GM12875 (cell line): Measurements from ENCODE around the gene SEC14L5.
"Not testable (repeated sequence)": the region's sequence is repeated elsewhere in the genome, so short reads cannot be mapped to it uniquely, and the experiment has no call there.

Experiments
- H3K4me3 ChIP-seq: one replicate; pipeline ENCODE4 v1.5.1; 2011; ENCODE audit warnings: low read depth, low read length, control low read depth
- TF ChIP-seq, protein P1 (sequence below): IDR thresholded peaks from 2 replicates; pipeline ENCODE4 v1.5.1; 2011; ENCODE audit warnings: low read depth, mild to moderate bottlenecking, control low read depth, inconsistent platforms, low read length, moderate library complexity, borderline replicate concordance; ENCODE audit not compliant: insufficient read depth

The SEC14L5 gene

DNA sequence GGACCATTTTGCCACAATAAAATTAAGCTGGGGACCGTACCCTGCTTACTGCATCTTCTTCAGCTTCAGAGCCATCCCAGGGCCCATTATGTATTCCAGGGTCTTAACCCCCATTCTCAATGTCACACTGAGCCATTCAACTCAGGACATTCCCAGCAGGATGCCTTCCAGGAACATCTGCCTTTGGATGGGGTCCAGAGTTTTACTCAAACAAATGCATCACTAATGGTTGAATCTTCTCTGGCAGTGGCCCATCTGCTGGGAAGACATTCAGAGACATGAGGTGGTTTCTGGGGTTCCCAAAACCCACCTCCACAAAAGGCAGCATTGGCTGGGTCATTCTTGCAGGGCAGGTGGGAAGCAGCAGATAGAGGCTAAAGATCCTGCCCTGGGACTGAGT is 3.4 kb upstream of the SEC14L5 start:
- TF ChIP-seq, protein P1, sequence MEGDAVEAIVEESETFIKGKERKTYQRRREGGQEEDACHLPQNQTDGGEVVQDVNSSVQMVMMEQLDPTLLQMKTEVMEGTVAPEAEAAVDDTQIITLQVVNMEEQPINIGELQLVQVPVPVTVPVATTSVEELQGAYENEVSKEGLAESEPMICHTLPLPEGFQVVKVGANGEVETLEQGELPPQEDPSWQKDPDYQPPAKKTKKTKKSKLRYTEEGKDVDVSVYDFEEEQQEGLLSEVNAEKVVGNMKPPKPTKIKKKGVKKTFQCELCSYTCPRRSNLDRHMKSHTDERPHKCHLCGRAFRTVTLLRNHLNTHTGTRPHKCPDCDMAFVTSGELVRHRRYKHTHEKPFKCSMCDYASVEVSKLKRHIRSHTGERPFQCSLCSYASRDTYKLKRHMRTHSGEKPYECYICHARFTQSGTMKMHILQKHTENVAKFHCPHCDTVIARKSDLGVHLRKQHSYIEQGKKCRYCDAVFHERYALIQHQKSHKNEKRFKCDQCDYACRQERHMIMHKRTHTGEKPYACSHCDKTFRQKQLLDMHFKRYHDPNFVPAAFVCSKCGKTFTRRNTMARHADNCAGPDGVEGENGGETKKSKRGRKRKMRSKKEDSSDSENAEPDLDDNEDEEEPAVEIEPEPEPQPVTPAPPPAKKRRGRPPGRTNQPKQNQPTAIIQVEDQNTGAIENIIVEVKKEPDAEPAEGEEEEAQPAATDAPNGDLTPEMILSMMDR: no peak

DNA sequence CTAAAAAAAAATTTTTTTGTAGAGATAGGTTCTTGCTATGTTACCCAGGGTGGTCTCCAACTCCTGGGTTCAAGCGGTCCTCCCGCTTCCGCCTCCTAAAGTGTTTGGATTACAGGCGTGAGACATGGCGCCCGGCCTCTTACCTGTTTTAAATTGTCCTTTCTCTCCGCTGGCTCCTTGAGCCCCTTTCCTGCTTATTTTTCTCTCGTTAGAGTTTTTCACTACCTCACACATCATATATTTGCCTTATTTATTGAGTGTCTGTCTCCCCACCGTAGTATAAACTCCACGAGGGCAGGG is 760 bp upstream of the SEC14L5 start:
- H3K4me3 ChIP-seq: no peak overlapping the region
- TF ChIP-seq, protein P1: no peak

More for the DNA sequence above, 3.4 kb upstream of the SEC14L5 start:
- H3K4me3 ChIP-seq: no peak overlapping the region

DNA sequence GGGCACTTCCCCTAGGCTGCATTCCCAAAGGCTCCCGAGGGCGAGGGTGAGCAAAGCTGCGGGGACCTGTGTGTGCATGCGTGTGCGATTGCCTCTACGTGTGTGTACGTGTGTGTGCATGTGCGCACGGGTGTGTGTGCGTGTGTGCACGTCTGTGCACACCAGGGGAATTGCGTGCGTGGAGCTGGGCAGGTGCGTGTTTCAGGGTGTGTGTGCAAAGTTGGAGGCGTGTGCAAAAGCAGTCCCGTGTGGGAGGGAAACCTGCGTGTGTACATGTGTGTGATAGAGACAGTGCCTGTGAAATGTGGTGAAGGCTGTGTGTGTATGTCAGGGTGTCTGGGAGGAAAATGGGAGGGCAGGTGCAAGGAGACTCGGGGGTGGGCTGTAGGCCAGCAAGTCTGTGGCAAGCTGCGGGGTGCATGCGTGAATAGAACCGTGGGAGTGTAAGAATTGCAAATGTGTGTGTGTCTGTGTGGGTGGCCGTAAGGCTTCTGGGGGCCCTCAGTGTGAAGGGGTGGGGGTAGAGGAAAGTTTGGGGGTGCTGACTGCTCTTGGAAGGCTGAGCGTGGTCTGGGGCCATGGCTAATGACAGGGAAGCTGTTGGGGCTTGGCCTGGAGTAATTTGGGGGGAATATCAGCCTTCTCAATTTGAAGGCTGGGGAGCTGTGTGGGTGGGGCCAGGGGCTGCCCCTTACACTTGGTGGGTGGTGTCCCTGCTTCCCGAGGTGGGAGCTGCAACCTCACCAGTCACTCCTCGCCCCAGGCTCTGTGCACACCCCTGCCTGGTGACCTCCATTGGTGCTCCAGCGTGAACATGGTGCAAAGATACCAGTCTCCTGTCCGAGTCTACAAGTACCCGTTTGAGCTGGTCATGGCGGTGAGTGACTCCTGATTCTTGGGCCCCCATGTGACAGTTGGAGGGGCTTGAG is 644 bp downstream of the SEC14L5 start:
- TF ChIP-seq, protein P1: no peak
- no peak overlapping the region for H3K4me3 ChIP-seq

DNA sequence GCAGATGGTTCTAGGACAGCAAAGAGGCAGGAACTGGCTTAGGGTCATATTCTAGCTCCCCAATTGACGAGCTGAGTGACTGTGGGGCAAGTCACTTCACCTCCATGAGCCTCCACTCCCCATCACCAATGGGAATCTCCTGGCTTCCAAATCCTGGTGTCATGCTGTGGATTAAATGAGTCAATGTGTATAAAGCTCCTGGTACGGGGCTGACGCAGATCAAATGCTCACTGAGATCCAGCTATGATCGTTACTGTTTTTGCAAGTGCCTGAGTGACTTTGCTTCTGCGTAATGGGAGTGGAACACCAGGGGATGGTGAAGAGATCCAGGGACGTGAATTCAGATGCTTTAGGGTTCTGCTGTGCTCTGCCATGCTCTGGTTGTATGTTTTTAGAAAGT is 2.4 kb downstream of the SEC14L5 start:
- TF ChIP-seq, protein P1: no peak
- no peak overlapping the region for H3K4me3 ChIP-seq

DNA sequence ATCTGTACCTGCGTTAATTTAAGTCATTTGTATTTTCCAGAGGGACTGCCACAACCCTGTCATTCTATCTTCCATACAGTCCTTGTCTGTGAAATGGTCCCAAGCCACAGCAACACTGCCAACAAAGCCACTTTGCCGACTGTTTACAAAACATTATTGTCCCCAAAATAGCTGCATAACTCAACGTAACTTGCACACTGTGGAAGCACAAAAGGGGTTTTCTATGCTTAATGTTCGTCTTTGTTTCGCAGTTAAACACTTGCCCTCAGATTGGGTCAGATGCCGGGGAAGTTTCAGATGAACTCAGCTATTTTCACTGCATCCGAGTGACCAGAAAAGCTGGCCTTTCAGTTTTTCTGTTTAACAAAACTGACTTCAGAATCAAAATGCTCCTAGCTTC is 4.6 kb downstream of the SEC14L5 start:
- TF ChIP-seq, protein P1: no peak
- no peak overlapping the region for H3K4me3 ChIP-seq

DNA sequence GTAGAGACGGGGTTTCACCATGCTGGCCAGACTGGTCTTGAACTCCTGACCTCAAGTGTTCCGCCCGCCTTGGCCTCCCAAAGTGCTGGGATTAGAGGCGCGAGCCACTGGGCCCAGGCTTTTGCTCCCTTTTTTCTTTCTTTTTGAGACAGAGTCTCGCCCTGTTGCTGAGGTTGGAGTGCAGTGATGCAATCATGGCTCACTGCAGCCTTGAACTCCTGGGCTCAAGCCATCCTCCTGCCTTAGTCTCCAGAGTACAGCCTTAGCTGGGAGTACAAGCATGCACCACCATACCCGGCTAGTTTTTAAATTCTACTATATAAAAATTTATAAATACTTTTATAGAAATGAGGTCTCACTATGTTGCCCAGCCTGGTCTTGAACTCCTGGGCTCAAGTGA is 5.4 kb downstream of the SEC14L5 start:
- H3K4me3 ChIP-seq: not testable (repeated sequence)

DNA sequence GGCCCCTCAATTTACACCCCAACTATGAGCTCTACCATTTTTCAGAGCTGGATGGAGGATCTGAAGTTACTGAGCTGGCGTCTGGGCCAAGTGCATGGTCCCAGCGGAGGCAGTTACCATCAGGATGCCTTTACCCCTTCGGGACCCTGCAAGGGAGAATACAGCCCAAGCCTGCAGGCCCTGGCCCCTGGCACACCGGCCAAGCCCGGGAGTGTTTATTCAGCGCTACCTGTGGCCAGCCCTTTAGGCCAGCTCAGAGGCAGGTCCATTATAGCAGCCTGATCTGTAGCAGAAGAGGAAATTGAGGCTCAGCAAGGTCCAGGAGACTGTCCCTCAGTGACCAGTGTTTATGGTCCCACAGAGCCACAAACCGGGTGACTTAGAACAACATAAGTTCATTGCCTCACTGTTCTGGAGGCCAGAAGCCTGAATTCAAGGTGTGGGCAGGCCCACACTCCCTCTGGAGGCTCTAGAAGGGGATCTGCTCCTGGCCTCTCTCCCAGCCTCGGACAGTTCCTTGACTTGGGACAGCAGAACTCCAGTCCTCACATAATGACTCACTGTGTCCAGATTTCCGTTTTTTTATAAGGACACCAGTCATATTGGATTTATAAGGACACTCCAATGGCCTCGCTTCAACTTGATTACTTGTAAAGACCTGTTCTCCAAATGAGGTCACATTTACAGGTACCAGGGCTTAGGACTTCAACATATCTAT is 8.8 kb downstream of the SEC14L5 start:
- no peak overlapping the region for H3K4me3 ChIP-seq
- TF ChIP-seq, protein P1: no peak

DNA sequence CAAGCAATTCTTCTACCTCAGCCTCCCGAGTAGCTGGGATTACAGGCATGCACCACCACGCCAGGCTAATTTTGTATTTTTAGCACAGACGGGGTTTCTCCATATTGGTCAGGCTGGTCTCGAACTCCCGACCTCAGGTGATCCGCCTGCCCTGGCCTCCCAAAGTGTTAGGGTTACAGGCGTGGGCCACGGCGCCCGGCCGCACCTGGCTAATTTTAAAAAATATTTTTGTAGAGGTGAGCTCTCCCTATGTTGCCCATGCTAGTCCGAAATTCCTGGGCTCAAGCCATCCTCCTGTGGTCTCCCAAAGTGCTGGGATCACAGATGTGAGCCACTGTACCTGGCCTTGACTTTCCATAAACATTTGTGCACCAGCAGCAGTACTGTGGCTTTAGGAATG is 10.1 kb downstream of the SEC14L5 start:
- not testable (repeated sequence) for H3K4me3 ChIP-seq
